GM21515 (cell line): ENCODE data around the gene GTF3C5.
A peak's percentile ranks its signal among the peaks of the same experiment; 100 is the strongest.
"Not testable (repeated sequence)": the region's sequence is repeated elsewhere in the genome, so short reads cannot be mapped to it uniquely, and the experiment has no call there.

ENCODE experiments used
- ATAC-seq: cut with Tn5 transposase; IDR thresholded peaks from one replicate; pipeline ENCODE4 v1.9.1; 2021; ENCODE audit not compliant: unreplicated experiment

Gene GTF3C5, protein sequence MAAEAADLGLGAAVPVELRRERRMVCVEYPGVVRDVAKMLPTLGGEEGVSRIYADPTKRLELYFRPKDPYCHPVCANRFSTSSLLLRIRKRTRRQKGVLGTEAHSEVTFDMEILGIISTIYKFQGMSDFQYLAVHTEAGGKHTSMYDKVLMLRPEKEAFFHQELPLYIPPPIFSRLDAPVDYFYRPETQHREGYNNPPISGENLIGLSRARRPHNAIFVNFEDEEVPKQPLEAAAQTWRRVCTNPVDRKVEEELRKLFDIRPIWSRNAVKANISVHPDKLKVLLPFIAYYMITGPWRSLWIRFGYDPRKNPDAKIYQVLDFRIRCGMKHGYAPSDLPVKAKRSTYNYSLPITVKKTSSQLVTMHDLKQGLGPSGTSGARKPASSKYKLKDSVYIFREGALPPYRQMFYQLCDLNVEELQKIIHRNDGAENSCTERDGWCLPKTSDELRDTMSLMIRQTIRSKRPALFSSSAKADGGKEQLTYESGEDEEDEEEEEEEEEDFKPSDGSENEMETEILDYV

DNA sequence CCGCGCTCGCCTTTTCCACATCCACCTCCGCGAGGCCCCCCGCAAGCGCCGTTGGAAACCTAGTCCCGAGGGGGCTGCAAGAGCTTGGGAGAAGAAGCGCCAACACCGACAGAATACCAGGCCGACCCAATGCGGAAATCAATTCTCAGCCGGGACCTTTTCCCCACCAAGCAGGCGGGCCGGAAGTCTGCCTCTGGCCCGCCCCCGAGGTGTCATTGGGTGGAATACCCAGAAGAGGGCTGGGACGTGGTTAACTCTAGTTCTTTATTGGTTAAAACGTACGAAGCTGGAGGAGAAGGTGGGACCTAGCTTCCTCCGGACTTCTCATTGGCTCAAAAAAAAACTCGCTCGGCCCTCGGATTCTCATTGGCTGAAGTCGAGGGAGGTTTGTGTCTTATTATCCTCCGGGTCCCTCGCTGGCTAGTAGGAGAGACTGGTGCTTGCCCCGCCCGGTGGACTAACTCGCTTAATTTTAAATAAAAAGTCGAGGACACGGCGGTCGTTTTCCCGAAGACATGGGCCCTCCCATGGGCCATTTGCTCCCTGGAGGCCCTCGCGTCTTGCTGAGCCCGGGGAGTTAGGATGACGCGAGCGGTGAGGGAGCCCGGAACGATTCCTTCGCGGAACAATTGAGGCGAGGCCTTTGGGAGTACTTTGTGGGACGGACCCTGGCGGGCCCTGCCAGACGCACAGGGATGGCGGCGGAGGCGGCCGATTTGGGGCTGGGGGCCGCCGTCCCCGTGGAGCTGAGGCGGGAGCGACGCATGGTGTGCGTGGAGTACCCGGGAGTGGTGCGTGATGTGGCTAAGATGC lies at the start of gene GTF3C5:
GTF3C5 (plus strand) TSS at position 681 of the 813 bp plus-strand sequence; CDS start at position 696, 15 bp downstream.
- ATAC-seq, result peak; percentile 95

DNA sequence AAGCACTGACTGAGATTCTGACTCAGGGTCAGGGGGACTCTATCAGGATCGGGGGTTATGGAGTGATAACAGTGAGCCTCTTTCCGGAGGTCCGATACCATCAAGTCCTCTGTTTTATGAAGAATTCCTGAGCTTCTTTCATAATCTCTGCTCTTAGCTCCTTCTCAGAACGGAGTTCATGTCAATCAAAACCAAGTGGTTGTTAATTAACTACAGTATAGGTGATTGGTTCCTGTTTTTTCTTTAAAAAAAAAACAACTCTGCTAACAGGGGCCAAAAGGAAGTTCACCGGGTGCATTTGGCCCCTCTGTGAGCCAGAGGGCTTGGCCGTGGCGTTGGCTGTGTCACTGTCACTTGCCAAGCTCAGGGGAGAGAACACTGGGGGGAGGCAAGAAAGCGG lies 48.3 kb upstream of the GTF3C5 start:
- no peak for ATAC-seq

DNA sequence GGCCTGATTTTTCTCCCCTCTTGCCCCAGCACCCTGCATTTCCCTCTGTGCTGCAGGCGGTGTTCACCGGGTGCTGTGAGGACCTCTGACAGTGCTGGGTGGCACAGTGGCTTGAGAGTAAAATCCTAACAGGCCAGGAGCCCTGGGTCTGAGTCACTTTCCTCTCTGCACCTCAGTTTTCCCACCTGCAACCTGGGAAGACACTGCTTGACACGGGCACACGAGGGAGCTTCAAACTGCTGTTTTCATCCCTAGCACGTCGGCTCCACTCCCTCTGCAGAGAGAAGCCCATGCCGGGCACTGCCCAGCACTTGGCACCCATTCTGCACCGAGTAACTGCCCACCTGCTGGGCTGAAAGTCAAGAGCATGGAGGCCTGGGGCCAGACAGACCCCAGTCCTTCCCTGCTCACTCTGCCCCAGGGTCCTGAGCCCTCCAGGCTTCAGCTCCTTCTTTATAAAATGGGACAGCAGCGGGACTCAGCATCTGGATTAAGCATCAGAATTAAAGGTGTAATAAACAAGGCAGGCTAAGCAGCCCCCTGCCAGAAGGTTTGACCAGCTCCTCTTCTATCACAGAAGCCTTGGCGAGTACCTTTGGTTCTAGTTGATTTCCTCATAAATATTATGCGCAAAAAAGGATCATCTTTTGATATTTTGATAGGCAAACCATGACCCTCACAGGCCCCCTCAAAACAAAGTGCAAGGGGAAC lies 47.2 kb upstream of the GTF3C5 start:
- no peak for ATAC-seq

DNA sequence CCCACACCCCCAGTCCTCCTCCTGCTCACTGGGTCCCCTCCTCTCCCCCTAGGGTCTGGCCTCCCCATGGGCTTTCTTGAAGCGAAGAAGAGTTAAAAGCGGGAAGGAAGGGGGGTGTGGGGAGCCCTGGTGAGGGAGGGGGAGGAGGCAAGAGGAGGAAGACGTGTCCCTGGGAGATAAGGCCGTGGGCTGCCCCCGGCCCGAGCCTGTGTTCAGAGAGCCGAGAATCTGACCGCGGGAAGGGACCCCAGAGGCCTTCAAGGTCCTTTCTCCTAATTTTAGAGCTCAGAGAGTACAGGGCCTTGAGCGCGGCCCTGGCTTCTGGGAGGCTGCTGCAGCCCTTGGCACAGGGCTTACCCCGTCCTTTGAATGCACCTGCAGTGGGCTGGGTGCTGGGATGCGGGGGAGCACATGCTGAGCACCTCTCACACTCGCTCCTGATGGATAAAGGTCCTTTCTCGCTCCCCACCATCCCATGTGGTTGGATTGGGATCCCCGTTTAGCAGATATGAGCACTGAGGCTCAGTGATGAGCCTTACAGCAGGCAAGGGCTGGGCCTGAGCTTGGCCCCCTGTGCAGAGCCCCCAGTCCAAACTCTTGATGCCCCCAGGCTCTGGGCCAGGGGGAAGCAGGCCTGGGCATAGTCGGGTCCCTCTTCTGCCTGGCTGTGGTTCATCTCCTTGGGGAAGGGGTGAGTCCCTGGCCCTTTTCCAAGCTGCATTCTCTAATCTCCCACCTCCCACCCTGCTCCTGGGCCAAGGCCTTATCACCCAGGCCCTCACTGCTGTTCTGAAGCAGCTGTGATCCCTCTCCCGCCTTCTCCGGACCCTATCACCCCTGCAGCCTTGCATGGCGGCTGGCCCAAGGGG lies 46.4 kb upstream of the GTF3C5 start:
- no peak for ATAC-seq

DNA sequence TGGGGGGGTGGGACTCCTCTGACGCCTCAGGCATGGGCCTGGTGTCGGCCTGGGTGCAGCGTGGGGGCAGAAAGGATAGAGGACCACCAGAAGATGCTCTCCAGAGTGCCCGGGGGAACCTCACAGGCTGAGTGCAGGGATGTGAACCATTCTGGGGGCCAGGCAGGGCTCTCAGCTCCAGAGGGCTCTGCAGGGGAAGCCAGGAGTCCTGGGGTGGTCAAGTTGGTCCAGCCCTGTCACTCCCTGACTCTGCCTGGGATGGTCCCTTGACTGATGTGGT lies 45.8 kb upstream of the GTF3C5 start:
- no peak for ATAC-seq

DNA sequence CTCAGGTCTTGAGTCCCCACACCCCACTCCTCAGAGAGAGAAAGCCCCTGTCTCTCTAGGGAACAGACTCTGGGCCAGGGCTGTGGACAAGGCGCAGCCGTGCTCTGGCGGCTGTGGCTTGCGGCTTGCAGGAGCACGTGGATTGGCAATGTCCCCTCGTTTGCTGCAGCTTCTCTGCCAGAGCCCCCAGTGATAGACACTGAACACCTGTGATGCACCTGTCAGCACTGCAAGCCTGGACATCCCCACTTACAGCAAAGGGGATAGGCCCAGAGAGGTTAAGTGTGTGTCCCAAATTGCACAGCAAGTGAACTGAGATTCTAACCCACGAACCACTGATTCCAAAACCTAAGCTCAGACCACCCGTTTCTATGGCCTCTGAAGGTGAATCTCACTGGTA lies 45.3 kb upstream of the GTF3C5 start:
- ATAC-seq, result no peak

DNA sequence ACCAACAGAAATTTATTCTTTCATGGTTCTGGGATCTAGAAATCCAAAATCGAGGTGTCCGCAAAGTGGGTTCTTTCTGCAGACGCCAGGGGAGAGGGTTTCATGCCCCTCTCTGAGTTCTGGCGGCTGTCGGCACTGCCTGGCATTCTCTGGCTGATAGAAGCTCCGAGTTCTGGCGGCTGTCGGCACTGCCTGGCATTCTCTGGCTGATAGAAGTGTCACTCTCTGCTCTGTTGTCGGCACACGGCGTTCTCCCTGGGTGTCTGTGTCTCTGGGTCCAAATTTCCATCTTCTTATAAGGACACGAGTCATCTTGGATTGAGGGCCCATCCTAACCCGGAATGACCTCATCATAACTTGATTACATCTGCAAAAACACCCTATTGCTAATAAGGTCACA lies 44.7 kb upstream of the GTF3C5 start:
- ATAC-seq, result no peak

DNA sequence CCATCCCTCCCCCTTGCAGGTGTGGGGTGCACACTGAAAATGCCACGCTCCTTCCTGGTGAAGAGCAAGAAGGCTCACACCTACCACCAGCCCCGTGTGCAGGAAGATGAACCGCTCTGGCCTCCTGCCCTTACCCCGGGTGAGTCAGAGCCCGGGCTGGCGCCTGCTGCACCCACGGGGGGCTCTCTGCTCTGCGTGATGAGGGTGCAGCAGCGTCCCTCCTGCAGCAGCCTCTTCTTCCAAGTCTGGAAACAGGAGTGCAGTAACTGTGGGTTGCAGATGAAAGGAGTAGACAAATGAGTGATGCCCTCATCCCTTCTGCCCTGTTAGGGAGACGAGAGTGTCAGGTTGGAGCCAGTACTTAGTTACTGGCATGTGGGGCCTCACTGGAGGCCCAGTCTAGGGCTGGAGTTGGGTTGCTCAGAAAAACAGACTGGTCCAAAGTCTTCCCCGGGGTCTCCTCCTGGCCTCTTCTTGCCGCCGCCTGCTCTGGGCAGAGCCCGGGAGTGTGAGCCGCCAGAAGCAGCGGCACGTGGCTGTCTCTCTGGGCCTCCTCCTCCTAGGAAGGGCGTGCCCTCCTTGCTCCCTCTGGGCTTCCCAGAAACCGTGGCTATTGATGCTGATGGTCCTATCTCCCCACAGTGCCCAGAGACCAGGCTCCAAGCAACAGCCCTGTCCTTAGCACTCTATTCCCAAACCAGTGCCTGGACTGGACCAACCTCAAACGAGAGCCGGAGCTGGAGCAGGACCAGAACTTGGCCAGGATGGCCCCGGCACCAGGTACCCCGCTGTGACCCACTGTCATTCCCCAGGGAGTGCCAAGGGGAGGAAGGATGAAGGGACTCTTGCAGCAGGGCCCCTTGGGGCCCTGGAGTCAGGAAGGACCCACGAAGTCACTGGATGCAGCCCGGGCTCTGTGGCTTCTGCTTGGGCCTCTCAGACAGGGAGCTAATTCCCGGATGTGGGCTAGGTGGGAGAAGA lies 43.9 kb upstream of the GTF3C5 start:
- ATAC-seq, result no peak

DNA sequence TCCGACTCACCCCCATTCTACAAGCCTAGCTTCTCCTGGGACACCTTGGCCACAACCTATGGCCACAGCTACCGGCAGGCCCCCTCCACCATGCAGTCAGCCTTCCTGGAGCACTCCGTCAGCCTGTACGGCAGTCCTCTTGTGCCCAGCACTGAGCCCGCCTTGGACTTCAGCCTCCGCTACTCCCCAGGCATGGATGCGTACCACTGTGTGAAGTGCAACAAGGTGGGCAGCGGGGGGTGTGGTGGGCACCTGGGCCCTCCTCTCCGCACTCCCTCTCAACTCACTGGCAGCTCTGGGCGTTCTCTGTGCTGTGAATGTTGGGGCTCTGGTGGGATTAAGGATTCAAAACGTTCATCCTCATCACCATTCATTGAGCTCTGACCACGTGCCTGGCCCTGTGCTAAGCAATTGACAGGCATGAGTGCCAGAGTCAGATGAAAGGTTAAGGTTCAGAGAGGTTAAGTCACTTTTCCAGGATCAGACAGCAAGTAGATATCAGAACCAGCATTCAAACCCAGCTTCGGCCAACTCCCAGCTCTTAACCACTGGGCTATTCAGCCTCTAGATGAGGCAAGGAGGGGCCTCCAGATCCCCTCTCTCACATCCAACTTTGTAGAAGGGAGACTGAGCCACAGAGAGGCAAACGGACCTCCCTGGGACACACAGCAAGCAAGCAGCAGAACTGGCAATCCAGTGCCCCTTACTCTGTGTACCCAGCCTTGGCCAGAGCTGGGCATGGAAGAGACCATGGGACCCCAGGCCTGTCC lies 42.4 kb upstream of the GTF3C5 start:
- no peak for ATAC-seq

DNA sequence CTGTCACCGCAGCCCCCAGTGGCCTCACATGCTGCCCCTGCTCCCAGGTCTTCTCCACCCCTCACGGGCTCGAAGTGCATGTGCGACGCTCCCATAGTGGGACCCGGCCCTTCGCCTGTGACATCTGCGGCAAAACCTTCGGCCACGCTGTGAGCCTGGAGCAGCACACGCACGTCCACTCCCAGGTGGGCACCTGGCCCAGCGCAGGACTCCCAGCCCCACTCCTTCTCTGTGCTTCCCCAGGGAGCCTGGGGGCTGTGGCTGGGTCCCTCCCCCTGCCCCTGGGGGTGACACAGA lies 41.8 kb upstream of the GTF3C5 start:
- ATAC-seq, result no peak

DNA sequence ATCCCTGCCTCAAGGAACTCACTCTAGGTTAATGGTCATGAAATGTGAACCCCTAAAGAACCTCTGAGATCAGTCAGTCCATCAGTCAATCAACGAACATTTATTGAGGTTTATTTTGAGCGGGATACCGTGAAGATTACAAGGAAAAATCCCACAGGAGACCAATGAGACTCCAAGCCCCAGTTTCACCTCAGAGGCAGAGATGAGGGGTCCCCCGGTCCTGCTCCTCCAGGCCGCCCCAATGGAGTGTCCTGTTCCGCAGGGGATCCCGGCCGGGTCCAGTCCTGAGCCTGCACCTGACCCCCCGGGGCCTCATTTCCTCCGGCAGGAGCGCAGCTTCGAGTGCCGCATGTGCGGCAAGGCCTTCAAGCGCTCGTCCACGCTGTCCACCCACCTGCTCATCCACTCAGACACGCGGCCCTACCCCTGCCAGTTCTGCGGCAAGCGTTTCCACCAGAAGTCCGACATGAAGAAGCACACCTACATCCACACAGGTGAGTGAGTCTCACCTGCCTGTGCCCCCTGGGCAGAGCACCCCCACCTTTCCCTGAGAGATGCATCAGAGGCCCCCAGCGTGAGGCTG lies 41.3 kb upstream of the GTF3C5 start:
- ATAC-seq, result no peak

DNA sequence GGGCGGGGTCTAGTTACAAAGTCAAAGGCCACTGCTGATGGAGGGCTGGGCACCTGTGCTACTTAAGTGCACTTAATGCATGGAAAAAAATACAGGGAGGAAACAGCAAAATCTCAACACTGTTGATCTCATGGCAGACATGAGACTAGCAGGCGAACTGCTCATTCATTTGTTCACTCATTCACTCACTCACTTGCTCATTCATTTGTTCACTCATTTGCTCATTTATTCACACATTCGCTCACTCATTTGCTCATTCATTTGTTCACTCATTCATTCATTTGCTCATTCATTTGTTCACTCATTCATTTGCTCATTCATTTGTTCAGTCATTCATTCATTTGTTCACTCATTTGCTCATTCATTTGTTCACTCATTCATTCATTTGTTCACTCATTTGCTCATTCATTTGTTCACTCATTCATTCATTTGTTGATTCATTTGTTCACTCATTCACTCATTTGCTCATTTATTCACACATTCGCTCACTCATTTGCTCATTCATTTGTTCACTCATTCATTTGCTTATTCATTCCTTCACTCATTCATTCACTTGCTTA lies 40.7 kb upstream of the GTF3C5 start:
- not testable (repeated sequence) for ATAC-seq

DNA sequence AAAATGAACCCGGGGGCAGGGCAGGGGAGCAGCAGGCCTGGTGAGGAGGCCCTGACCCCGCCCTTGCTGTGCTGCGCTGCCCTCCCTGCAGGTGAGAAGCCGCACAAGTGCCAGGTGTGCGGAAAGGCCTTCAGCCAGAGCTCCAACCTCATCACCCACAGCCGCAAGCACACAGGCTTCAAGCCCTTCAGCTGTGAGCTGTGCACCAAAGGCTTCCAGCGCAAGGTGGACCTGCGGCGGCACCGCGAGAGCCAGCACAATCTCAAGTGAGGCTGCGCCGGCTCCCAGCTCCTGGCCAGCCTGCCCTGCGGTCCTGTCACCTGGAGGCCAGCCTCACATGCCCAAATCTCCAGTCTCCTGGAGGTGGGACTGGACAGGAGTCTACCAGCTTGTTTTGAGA lies 40.0 kb upstream of the GTF3C5 start:
- no peak for ATAC-seq

DNA sequence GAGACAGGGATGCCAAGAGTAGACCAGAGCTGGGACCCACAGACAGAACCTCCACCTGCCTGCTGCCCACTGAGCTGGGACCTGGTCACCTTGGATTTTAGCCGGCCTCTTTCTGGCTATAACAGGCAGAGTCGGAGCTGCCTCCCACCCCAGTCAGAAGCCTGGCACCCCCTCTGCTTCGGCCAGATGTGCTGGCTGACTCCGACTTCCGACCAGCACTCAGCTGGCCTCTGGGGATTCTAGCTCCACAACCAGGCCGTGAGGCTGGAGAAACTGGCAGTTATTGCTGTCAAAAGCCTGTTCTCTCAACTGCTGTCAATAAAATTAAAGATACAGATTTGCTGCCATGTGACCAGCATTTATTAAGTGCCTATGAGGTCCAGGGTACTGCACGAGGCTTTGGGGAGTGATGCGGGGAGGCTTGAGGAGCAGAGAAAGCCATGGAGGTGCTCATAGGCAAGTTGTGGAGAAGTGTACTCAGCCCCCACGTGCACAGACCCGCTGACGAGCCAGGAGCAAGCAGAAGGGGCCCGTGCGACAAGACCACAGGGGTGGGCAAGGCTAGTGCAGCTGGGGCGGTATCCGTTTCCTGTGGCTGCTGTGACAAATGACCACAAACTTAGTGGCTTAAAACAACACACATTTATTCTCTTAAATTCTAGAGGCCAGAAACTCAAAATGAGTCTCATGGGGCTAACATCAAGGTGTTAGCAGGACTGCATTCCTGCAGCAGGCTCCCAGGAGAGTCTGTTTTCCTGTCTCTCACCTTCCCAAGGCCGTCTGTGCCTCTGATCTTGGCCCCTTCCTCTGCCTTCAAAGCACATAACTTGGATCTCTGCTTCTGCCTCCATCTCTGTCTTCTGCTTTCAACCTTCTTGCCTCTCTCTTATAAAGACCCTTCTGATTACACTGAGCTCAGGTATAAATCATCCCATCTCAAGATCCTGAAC lies 39.2 kb upstream of the GTF3C5 start:
- ATAC-seq, result no peak

DNA sequence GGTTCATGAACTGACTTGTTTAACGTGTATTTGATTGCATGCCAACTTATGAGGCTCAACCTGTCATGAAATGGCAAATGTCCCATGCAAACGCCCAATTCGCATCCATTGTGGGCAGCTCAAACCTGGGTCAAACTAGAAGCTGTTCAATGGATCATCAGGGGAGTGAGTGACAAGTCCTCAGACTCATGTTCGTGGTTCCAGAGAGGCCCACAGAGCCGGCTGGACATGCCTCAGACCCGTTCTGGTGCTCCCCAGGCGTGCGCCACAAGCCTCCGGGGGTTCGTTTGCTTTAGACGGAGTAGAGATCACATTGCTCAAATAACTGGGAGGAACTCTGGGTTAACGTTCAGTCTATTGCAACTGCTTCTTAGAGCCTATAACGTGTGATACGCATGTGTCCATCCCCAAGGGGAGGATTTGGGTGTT lies 37.3 kb upstream of the GTF3C5 start:
- no peak for ATAC-seq

DNA sequence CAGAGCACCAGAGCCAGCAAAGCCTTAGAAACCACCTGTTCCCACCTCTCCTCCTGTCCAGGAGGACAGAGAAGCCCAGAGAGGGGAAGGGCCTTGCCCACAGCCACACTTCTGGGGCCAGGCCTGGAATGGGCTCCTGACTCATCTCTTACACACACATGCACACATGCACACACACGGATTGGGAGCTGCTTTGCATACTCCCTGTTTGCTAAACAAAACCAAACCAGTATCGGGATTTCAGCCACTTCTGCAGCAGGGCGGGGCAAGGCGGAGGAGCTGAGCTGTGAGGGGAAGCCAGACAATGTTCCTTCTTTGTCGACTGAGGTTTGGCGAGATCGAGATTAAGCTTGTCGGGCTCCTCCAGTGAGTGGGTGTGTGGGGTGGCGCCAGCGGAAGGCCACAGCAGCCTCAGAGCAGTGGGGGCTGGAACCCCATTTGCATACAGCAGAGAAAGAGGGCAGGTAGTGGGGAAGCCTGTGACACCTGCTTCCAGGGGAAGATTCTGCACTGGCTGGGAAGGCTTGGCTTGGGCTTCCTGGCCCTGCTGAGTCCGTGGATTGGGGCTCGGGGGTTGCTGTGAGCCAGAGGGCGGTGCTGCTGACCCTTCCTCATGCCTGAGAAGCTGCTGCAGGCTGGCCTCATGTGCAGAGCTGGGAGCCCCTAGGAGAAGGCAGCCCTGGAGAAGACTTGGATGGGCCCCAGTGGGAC lies 36.2 kb upstream of the GTF3C5 start:
- ATAC-seq, result peak; percentile 55

DNA sequence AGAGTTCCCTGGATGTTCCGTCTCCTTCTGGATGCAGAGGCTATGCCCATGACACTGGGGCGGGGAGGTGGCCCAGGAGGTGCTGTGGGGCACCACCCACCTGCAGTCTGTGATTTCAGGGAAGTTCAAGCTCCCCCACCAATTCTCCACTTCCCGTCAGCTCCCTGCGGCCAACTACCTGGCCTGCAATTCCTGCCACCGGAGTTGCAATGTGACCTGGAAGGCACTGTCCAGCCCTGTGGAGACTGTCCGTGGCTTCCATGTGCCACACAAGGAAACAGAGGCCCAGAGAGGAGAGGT lies 35.7 kb upstream of the GTF3C5 start:
- no peak for ATAC-seq
